HL-60/S4 treated with retinoic acid at 250 ng/mL for 4 days and 3 days (cell line): ENCODE results near the gene KCTD2.

Experiments
- in situ Hi-C: fragments of 300-500 bp; cut with MboI; formaldehyde crosslinking; loops from 2 replicates; pipeline ENCODE4 v1.7.0; 2022; ENCODE audit warnings: low sequenced_read_pairs

Gene KCTD2

DNA sequence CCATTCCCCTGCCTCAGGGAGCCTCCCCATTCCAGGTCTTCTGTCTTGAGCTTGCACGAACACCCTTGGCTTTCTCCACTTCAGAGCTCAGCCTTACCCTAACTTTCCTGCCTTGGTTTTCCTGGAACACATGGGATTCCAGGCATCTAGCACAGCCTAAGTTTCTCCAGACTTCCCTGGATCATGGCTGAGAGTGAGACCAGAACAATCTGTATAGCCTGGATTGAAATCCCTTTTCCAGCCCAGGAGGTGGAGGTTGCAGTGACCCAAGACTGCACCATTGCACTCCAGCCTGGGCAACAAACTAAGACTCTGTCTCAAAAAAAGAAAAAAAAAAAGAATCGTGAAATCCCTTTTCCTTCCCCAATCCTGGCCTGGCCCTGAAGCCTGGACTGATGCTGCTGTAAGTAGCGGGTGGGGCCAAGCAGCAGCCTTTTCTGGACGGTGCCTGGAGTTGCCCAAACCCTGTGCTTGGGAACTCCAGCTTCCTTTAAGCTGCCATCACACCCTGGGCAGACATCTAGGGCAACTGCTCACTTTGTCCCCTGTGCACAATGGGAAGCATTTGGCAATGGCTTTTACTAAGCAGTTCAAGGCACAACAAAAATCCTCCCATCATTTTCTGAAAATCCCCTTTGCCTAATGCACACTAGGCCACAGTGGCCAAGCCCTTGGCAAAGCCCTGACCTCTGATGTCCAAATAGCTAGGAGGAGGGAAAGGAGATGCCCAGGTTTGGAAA lies 28.7 kb downstream of the KCTD2 start:
- in situ Hi-C loops = no loop called here

- in situ Hi-C loops = no loop called here
Measured at GRCh38 chr17:75077072-75077495, 30.1 kb downstream of the KCTD2 start.

GRCh38 chr17:75077496-75078283 lies 30.7 kb downstream of the KCTD2 start:
- in situ Hi-C loops = no loop called here

- in situ Hi-C loops = no loop called here
Measured at GRCh38 chr17:75078284-75079022, 31.4 kb downstream of the KCTD2 start.

- in situ Hi-C loops = no loop called here
Measured at GRCh38 chr17:75079023-75079373, 32.0 kb downstream of the KCTD2 start.

DNA sequence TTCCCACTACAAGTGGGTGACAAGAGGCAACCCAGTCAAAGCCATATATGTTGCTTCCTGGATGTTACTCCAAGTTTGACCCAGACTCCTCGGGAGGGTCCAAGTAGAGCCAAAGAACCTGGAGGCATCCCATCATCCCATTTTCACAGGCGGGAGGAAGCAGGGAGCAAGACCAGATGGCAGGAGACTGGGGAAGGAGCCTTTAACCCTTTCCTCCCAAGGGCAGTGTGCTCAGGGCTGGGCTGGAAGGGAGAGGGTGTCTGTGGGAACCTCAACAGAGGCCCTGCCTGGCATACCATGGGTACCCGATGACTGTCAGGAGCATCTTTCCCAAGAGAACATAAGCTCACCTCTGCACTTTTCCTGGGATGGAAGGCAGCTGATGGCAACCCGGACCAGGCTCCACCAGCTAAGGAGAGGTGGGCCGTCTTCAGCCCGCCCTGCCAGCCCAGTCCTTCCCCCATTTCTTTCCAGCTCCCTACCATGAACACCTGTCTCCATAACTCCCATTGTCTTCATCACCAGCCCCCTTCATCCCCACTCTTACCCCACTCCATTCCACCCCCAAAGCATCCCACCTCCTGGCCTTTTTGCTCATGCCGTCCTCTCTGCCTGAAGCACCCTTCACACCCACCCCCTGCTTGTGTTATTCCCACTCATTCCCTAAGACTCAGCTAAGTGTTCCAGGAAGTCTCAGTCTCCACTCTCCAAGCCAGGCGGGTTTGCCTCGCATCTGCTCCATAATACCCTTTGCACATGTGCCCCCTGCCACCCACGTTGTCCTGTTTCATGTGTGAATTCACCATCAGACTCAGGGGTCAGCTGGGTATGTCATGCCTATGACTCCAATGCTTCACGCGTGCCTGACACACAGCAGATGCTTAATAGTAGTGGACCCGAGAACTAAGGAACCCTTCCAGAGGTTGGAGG lies 34.9 kb downstream of the KCTD2 start:
- in situ Hi-C loops = no loop called here

DNA sequence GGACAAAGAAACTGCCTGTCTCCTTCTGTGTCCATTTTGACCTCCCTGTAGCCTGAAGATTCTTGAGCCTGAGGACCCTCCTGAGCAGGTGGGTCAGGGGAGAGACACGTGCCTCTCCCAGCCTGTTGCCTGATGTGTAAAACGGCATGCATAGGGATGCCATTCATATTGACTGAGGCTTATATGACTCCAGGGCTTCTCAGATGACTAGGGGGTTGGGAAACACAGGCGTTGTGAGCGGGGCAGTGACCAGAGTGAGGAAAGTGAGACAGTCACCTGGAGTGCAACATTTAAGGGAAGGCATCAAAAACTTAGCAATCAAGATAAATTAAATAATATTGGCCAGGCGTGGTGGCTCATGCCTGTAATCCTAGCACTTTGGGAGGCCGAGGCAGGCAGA lies 35.7 kb downstream of the KCTD2 start:
- in situ Hi-C loops = no loop called here

- in situ Hi-C loops = no loop called here
Measured at GRCh38 chr17:75084039-75084660, 37.1 kb downstream of the KCTD2 start.

GRCh38 chr17:75086496-75087181 lies 39.6 kb downstream of the KCTD2 start:
- in situ Hi-C loops = no loop called here

DNA sequence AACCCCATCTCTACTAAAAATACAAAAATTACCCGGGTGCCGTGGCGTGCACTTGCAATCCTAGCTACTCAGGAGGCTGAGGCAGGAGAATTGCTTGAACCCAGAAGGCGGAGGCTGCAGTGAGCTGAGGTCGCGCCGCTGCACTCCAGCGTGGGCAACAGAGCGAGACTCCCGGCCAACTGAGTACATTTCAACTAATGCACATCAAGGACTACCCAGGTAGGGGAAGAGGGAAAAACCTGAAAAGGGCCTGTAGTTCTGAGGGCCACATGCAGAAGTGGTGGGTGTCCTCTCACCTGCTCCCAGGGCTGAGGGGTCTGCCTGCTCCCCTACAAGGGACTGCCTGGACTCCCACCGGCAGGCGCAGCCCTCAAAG lies 40.1 kb downstream of the KCTD2 start:
- in situ Hi-C loops = no loop called here

GRCh38 chr17:75087558-75088453 lies 40.8 kb downstream of the KCTD2 start, which contains the start of gene SLC16A5:
Gene SLC16A5, plus strand, starts transcription at chr17:75087954. Its CDS starts 5,683 bp downstream, at chr17:75093637.
- in situ Hi-C loops = no loop called here

DNA sequence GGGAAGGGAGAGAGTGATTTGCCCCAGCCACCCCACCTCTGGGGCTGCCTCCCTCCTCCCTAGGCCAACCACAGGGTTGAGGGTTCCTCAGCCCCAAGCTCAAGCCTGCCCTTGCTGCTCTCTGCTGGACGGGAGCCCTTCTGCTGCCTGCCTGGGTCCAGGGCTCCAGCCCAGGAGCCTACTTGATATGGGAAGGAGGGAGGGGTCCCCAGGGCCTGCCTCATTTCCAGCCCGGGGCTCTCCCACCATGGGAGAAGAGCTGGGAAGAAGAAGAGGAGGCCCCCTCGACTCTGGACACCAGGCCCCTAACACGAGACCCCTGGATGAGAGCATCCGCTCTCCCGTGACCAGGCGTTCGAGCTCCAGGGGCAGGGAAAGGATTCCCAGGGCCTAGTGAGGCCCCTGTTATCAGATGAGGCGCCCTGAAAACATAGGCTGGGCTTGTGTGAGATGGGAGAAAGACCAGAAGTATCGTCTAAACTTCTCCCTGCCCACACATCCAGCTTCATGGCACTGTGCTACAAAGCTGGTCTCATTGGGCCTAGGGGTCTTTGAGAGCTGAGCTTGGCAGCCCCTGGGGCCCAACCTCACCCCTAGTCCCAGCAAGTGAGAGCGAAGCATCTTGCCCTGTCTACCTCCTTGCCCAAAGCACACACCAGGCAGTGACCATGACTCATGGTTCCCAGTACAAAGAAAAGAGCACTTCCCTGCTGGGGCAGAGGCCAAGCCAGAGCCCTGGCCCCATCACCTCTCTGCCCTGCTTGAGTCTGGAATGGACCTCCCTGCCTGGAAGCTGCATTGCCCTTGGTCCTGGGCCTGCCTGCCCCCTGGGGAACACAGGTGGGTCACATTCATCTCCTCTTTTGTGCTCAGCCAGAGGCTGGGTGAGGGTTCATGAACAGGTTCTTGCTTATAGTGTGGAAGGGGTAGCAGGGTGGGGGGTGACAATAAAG lies 41.7 kb downstream of the KCTD2 start:
- in situ Hi-C loops = no loop called here

GRCh38 chr17:75090871-75091854 lies 44.1 kb downstream of the KCTD2 start:
- in situ Hi-C loops = no loop called here

GRCh38 chr17:75091855-75092327 lies 44.9 kb downstream of the KCTD2 start:
- in situ Hi-C loops = no loop called here

DNA sequence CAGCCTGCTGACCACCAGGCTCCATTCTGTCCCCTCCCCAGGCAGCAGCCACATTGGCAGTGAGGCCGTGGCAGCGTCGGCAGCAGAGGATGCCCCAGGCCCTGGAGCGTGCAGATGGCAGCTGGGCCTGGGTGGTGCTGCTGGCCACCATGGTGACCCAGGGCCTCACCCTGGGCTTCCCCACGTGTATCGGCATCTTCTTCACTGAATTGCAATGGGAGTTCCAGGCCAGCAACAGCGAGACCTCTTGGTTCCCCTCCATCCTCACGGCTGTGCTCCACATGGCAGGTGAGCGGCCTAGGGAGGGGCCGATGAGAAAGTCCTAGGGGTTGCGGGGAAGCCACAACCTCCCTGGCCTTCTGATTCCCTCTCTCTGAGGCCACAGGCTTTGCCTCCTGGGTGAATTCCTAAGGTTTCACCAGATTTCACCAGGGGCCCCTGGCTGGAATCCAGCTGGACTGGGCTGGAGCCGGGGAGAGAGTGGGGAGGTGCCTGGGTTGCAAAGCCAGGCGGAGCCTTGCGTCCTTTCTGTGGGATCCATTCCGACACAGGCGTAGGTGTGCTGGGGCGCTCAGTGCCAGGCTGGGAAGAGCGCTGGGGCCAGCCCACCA lies 46.6 kb downstream of the KCTD2 start:
- in situ Hi-C loops = no loop called here
